Measurements from ENCODE around the gene SIL1.

GRCh38 chr5:138909734-138910133, 288.4 kb downstream of the SIL1 start:
- TF ChIP-seq CTCF (optimal IDR thresholded peaks at IDR 0.05 in 1 of 3, IDR thresholded peaks at IDR 0.05 in 1 of 3, conservative IDR thresholded peaks at IDR 0.05 in 1 of 3; ENCODE audit: extremely low read depth in 1 of 3, insufficient read depth in 2 of 3, low read length in 3 of 3) (no peak), EZH2 (IDR thresholded peaks at IDR 0.05; ENCODE audit: low read length) (no peak)
